H1 (cell line): ENCODE measurements around the gene PPP1R13B. TPM values are rescaled to one million over a fixed set of nuclear protein-coding genes. Genes with fewer than 3 reads are reported as not detected.

ENCODE experiments used
- BCL11A ChIP-seq, 2 experiments: IDR thresholded peaks; one replicate each; pipeline ENCODE4 v1.6.1; 2011; ENCODE audit warnings: low read depth in 2 of 2, low read length in 2 of 2, mild to moderate bottlenecking in 2 of 2
- EZH2 ChIP-seq: fragments of 200-600 bp; sonication (generic); IDR thresholded peaks from 2 replicates; pipeline ENCODE4 v1.7.1; 2012; ENCODE audit warnings: low read depth, mild to moderate bottlenecking, moderate library complexity, low read length, inconsistent platforms; ENCODE audit not compliant: severe bottlenecking
- HDAC2 ChIP-seq, 2 experiments: fragments of 300-600 bp in 1 of 2; sonication (generic) in 1 of 2; IDR thresholded peaks; 2 replicates each; pipeline ENCODE4 v1.6.1; 2011 to 2012; ENCODE audit warnings: low read depth in 2 of 2, low read length in 2 of 2, mild to moderate bottlenecking in 2 of 2, moderate library complexity in 2 of 2, borderline replicate concordance in 1 of 2, inconsistent platforms in 1 of 2
- JUND ChIP-seq: IDR thresholded peaks from 2 replicates; pipeline ENCODE4 v1.6.1; 2011; ENCODE audit warnings: mild to moderate bottlenecking, improper control_type of control experiment, low read length
- PHF8 ChIP-seq: fragments of 200-600 bp; sonication (generic); conservative IDR thresholded peaks from 2 replicates; pipeline ENCODE4 v1.7.1; 2012; ENCODE audit warnings: low read depth, mild to moderate bottlenecking, inconsistent platforms, low read length, moderate library complexity
- SAP30 ChIP-seq: fragments of 300-600 bp; sonication (generic); IDR thresholded peaks from 2 replicates; pipeline ENCODE4 v1.7.1; 2012; ENCODE audit warnings: low read length, moderate library complexity, mild to moderate bottlenecking, inconsistent platforms; ENCODE audit not compliant: insufficient read depth, insufficient replicate concordance
- SRF ChIP-seq: IDR thresholded peaks from 2 replicates; pipeline ENCODE4 v1.6.1; 2011; ENCODE audit warnings: mild to moderate bottlenecking, low read depth, low read length, moderate library complexity
- SUZ12 ChIP-seq: fragments of 200-600 bp; sonication (generic); IDR thresholded peaks from 2 replicates; pipeline ENCODE4 v1.6.1; 2012; ENCODE audit warnings: mild to moderate bottlenecking, inconsistent platforms, low read length, moderate library complexity, mixed read lengths
- TCF12 ChIP-seq: IDR thresholded peaks from 2 replicates; pipeline ENCODE4 v1.6.1; 2011; ENCODE audit warnings: low read depth, mild to moderate bottlenecking, low read length
- polyA plus RNA-seq, 7 experiments: library from polyadenylated mRNA; depleted of rRNA in 3 of 7; stranded (reverse) in 5 of 7; unstranded in 2 of 7; fragments of >200 nt in 5 of 7; fragments of 200-250 nt in 2 of 7; gene quantifications; 1 replicate in 5 of 7; 2 replicates in 1 of 7; 4 replicates in 1 of 7; pipeline versions ENCODE4 v1.2.1 to v1.2.3, GENCODE V29; 2011 to 2013; ENCODE audit warnings: missing spikeins in 2 of 7, mixed read lengths in 2 of 7
- total RNA-seq: library from RNA; stranded (reverse); fragmentation: NEBNext Ultra II Directional; extraction: Animal tissue kit (Norgen Biotek cat#: 25700); gene quantifications from 2 replicates; pipeline ENCODE4 v1.2.1, GENCODE V29; 2021
- TF ChIP-seq, protein P1 (sequence below): fragments of 300-600 bp; sonication (generic); IDR thresholded peaks from 2 replicates; pipeline ENCODE4 v1.7.1; 2012; ENCODE audit warnings: low read length, moderate library complexity, mild to moderate bottlenecking, inconsistent platforms; ENCODE audit not compliant: insufficient replicate concordance
- TF ChIP-seq, protein P2 (sequence below): IDR thresholded peaks from 2 replicates; pipeline ENCODE4 v1.6.1; 2012; ENCODE audit warnings: inconsistent platforms

PPP1R13B gene
- total and polyA plus RNA-seq, 2 of the 8 experiments (the other 6 are each of a cell fraction or from before 2014, with no cell fraction given): 2.6 to 8.9 TPM

DNA sequence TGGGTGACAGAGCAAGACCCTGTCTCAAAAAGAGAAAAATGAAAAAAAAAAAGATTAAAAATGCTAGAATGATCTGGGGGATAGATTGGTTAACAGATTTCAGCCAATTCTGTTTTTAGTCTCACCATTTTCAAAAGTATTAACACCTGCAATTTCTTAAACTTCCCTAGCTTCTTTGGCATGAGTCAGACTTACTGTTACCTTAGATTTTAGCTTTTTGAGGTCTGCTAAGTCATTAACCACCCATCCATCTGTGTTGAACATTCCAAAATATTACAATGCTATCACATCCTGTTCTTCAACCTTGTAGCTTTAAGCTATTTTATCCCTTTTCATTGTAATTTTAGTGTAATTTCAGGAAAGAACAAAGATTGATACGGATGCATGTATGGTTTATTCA is 59.3 kb downstream of the PPP1R13B start (continued):
- TF ChIP-seq, protein P1, sequence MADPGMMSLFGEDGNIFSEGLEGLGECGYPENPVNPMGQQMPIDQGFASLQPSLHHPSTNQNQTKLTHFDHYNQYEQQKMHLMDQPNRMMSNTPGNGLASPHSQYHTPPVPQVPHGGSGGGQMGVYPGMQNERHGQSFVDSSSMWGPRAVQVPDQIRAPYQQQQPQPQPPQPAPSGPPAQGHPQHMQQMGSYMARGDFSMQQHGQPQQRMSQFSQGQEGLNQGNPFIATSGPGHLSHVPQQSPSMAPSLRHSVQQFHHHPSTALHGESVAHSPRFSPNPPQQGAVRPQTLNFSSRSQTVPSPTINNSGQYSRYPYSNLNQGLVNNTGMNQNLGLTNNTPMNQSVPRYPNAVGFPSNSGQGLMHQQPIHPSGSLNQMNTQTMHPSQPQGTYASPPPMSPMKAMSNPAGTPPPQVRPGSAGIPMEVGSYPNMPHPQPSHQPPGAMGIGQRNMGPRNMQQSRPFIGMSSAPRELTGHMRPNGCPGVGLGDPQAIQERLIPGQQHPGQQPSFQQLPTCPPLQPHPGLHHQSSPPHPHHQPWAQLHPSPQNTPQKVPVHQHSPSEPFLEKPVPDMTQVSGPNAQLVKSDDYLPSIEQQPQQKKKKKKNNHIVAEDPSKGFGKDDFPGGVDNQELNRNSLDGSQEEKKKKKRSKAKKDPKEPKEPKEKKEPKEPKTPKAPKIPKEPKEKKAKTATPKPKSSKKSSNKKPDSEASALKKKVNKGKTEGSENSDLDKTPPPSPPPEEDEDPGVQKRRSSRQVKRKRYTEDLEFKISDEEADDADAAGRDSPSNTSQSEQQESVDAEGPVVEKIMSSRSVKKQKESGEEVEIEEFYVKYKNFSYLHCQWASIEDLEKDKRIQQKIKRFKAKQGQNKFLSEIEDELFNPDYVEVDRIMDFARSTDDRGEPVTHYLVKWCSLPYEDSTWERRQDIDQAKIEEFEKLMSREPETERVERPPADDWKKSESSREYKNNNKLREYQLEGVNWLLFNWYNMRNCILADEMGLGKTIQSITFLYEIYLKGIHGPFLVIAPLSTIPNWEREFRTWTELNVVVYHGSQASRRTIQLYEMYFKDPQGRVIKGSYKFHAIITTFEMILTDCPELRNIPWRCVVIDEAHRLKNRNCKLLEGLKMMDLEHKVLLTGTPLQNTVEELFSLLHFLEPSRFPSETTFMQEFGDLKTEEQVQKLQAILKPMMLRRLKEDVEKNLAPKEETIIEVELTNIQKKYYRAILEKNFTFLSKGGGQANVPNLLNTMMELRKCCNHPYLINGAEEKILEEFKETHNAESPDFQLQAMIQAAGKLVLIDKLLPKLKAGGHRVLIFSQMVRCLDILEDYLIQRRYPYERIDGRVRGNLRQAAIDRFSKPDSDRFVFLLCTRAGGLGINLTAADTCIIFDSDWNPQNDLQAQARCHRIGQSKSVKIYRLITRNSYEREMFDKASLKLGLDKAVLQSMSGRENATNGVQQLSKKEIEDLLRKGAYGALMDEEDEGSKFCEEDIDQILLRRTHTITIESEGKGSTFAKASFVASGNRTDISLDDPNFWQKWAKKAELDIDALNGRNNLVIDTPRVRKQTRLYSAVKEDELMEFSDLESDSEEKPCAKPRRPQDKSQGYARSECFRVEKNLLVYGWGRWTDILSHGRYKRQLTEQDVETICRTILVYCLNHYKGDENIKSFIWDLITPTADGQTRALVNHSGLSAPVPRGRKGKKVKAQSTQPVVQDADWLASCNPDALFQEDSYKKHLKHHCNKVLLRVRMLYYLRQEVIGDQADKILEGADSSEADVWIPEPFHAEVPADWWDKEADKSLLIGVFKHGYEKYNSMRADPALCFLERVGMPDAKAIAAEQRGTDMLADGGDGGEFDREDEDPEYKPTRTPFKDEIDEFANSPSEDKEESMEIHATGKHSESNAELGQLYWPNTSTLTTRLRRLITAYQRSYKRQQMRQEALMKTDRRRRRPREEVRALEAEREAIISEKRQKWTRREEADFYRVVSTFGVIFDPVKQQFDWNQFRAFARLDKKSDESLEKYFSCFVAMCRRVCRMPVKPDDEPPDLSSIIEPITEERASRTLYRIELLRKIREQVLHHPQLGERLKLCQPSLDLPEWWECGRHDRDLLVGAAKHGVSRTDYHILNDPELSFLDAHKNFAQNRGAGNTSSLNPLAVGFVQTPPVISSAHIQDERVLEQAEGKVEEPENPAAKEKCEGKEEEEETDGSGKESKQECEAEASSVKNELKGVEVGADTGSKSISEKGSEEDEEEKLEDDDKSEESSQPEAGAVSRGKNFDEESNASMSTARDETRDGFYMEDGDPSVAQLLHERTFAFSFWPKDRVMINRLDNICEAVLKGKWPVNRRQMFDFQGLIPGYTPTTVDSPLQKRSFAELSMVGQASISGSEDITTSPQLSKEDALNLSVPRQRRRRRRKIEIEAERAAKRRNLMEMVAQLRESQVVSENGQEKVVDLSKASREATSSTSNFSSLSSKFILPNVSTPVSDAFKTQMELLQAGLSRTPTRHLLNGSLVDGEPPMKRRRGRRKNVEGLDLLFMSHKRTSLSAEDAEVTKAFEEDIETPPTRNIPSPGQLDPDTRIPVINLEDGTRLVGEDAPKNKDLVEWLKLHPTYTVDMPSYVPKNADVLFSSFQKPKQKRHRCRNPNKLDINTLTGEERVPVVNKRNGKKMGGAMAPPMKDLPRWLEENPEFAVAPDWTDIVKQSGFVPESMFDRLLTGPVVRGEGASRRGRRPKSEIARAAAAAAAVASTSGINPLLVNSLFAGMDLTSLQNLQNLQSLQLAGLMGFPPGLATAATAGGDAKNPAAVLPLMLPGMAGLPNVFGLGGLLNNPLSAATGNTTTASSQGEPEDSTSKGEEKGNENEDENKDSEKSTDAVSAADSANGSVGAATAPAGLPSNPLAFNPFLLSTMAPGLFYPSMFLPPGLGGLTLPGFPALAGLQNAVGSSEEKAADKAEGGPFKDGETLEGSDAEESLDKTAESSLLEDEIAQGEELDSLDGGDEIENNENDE: no peak
- no peak for TF ChIP-seq SAP30
- TF ChIP-seq EZH2: no peak
- no peak for TF ChIP-seq HDAC2 (IDR thresholded peaks at IDR 0.05; ENCODE audit: borderline replicate concordance in 1 of 2, low read depth in 2 of 2, low read length in 2 of 2)
- no peak for TF ChIP-seq JUND
- TF ChIP-seq TCF12: no peak
- no peak for TF ChIP-seq BCL11A (IDR thresholded peaks at IDR 0.05; ENCODE audit: low read depth in 2 of 2, low read length in 2 of 2)
- no peak for TF ChIP-seq PHF8
- no peak for TF ChIP-seq SUZ12
- TF ChIP-seq SRF: no peak
- TF ChIP-seq, protein P2, sequence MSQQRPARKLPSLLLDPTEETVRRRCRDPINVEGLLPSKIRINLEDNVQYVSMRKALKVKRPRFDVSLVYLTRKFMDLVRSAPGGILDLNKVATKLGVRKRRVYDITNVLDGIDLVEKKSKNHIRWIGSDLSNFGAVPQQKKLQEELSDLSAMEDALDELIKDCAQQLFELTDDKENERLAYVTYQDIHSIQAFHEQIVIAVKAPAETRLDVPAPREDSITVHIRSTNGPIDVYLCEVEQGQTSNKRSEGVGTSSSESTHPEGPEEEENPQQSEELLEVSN: no peak
